ENCODE measurements around the gene DBP. TPM values are rescaled to one million over a fixed set of nuclear protein-coding genes. Genes with fewer than 3 reads are reported as not detected.
"Not testable (repeated sequence)": the region's sequence is repeated elsewhere in the genome, so short reads cannot be mapped to it uniquely, and the experiment has no call there.

The DBP gene
- total RNA-seq, 1 donor from 2014 or later = 2.9 TPM

DNA sequence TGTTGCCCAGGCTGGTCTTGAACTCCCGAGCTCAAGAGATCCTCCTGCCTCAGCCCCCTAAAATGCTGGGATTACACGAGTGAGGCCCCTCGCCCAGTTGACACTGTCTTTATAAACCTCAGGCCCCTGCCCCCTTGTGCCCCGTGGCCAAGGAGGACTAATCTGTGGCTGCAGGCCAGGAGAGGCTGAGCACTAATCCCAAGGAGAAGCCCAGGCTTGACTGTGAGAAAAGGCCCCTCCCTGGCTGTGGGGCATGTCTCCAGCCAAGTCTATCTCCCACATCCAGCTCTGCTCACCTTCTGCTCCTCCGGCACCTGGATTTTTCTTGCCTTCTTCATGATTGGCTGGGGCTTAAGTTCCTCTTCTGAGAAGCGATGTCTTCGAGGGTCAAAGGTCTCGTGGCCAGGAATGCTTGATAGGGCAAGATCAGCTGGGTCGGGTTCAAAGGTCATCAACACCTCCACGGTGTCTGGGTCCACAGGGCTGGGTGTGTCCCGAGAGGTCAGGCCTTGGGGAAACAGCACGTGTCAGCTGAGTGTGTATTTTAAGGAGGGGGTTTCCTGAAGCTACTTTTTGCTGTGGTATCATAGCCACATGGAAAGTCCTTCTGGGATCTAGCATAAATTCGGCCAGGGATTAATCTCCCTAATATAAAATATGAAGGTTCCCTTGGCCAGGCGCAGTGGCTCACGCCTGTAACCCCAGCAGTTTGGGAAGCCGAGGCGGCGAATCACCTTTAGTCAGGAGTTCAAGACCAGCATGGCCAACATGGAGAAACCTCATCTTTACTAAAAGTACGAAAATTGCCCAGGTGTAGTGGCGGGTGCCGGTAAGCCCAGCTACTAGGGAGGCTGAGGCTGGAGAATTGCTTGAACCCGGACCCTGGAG is 3.8 kb downstream of the DBP start:
- Mint-ChIP-seq H3K27me3 (ENCODE audit: unreplicated experiment) (peaks cover 9% of the 10 kb centered on the region), H3K36me3 (ENCODE audit: unreplicated experiment) (peaks cover under 1% of the 10 kb centered on the region), H3K27ac (ENCODE audit: unreplicated experiment) (peak overlapping the region; percentile 52), H3K9me3 (ENCODE audit: unreplicated experiment) (peaks cover 4% of the 10 kb centered on the region), H3K4me1 (ENCODE audit: low read depth, unreplicated experiment) (peaks cover 12% of the 10 kb centered on the region), H3K4me3 (ENCODE audit: unreplicated experiment) (peak overlapping the region; percentile 63)
- no peak for DNase-seq
- TF ChIP-seq, protein P1, sequence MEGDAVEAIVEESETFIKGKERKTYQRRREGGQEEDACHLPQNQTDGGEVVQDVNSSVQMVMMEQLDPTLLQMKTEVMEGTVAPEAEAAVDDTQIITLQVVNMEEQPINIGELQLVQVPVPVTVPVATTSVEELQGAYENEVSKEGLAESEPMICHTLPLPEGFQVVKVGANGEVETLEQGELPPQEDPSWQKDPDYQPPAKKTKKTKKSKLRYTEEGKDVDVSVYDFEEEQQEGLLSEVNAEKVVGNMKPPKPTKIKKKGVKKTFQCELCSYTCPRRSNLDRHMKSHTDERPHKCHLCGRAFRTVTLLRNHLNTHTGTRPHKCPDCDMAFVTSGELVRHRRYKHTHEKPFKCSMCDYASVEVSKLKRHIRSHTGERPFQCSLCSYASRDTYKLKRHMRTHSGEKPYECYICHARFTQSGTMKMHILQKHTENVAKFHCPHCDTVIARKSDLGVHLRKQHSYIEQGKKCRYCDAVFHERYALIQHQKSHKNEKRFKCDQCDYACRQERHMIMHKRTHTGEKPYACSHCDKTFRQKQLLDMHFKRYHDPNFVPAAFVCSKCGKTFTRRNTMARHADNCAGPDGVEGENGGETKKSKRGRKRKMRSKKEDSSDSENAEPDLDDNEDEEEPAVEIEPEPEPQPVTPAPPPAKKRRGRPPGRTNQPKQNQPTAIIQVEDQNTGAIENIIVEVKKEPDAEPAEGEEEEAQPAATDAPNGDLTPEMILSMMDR (IDR thresholded peaks at IDR 0.05; ENCODE audit: partially characterized antibody, unreplicated experiment) = no peak

DNA sequence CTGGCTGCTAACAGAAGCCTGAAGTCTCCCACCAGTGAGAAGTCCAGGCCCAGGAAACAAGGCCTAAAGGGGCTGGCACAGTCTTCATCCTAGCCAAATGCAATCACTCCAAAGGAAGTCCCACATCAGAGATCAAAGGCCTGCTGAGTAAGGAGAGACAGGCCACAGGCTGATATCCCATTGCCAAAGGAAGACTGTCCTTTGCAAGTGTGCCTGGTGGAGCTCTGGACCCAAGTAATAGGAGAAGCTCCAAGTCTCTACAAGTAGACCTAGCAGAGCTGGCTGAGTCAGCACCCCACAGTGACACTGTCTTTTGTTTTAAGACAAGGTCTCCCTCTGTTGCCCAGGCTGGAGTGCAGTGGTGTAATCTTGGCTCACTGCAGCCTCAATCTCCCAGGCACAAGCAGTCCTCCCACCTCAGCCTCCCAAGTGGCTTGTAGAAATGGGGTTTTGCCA is 4.5 kb downstream of the DBP start:
- no peak for DNase-seq
- peak overlapping the region; percentile 25 for H3K4me3 Mint-ChIP-seq (ENCODE audit: unreplicated experiment)
- peaks cover 4% of the 10 kb centered on the region for H3K9me3 Mint-ChIP-seq (ENCODE audit: unreplicated experiment)
- TF ChIP-seq, protein P1 (IDR thresholded peaks at IDR 0.05; ENCODE audit: partially characterized antibody, unreplicated experiment) = no peak
- H3K36me3 Mint-ChIP-seq (ENCODE audit: unreplicated experiment) = no peaks in the 10 kb centered on the region
- peak overlapping the region; percentile 20 for H3K27ac Mint-ChIP-seq (ENCODE audit: unreplicated experiment)
- H3K27me3 Mint-ChIP-seq (ENCODE audit: unreplicated experiment) = peaks cover 5% of the 10 kb centered on the region
- H3K4me1 Mint-ChIP-seq (ENCODE audit: low read depth, unreplicated experiment) = peaks cover 11% of the 10 kb centered on the region

DNA sequence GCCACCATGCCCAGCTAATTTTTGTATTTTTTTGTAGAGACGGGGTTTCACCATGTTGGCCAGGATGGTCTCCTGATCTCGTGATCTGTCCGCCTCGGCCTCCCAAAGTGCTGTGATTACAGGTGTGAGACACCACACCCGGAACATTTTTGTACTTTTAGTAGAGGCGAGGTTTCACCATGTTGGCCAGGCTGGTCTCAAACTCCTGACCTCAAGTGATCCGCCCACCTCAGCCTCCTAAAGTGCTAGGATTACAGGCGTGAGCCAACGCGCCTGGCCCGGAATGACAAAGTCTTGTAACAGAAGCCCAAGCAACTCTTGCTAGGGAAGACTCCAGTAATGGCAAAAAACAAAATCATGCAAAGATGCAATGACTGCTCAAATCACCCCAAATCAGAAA is 4.9 kb downstream of the DBP start:
- H3K4me3 Mint-ChIP-seq (ENCODE audit: unreplicated experiment) = peak overlapping the region; percentile 25
- not testable (repeated sequence) for H3K9me3 Mint-ChIP-seq (ENCODE audit: unreplicated experiment); DNase-seq; H3K36me3 Mint-ChIP-seq (ENCODE audit: unreplicated experiment); H3K27me3 Mint-ChIP-seq (ENCODE audit: unreplicated experiment)
- peaks cover 11% of the 10 kb centered on the region for H3K4me1 Mint-ChIP-seq (ENCODE audit: low read depth, unreplicated experiment)
- H3K27ac Mint-ChIP-seq (ENCODE audit: unreplicated experiment) = peak overlapping the region; percentile 20

DNA sequence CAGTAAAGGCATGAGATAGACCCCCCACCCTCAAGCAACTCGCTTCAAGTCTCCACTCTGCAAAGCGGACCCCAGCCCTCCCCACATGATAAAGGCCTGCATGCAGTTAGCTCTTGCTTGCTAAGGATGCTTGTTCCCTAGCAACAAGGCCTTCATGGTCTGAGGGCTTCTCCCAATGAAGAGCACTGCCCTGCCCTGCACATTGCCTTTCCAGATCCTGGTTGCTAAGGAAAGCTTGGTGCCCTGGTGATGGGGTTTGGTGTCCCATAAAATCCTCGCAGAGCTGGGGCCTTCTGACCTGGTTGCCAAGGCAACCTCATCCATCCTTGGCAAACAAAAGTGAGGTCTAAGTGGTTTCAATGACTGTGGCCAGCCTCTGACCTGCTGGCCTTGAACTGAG is 6.0 kb downstream of the DBP start:
- DNase-seq = no peak
- H3K4me3 Mint-ChIP-seq (ENCODE audit: unreplicated experiment) = peak overlapping the region; percentile 49
- peaks cover 12% of the 10 kb centered on the region for H3K4me1 Mint-ChIP-seq (ENCODE audit: low read depth, unreplicated experiment)
- H3K36me3 Mint-ChIP-seq (ENCODE audit: unreplicated experiment) = no peaks in the 10 kb centered on the region
- TF ChIP-seq, protein P1 (IDR thresholded peaks at IDR 0.05; ENCODE audit: partially characterized antibody, unreplicated experiment) = no peak
- no peak overlapping the region for H3K27ac Mint-ChIP-seq (ENCODE audit: unreplicated experiment)
- peaks cover 3% of the 10 kb centered on the region for H3K27me3 Mint-ChIP-seq (ENCODE audit: unreplicated experiment)
- peaks cover 4% of the 10 kb centered on the region for H3K9me3 Mint-ChIP-seq (ENCODE audit: unreplicated experiment)

DNA sequence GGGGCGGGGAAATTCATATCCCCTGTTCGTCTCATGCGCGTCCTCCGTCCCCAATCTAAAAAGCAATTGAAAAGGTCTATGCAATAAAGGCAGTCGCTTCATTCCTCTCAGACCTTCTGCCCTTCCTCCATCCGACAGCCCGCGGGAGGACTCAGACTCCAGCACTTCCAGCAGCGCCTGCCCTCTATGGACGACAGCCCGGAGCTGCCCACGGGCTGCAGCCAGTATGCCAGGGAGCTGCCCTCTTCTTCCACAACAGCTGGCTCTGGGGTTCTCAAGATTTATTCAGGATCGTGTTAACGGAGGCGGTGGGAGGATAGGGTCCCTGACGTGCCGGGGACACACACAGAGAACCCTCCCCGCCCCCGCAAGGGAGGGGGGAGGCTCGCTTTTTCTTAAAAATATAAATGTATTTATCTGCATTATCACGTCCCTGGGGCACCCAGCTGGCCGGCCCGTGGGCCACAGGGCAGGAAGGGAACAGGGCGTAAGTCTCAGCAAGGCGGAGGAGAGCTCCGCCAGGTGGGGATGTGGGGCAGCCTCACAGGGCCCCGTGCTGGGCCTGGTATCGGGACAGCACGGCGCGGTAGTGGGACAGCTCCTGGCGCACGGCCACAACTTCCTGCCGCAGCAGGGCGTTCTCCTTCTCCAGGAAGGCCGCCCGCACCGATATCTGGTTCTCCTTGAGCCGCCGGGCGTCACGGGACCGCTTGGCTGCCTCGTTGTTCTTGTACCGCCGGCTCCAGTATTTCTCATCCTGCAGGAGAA is 6.7 kb downstream of the DBP start:
- H3K27ac Mint-ChIP-seq (ENCODE audit: unreplicated experiment) = peak overlapping the region; percentile 94
- H3K36me3 Mint-ChIP-seq (ENCODE audit: unreplicated experiment) = no peaks in the 10 kb centered on the region
- peak overlapping the region; percentile 89 for H3K4me3 Mint-ChIP-seq (ENCODE audit: unreplicated experiment)
- peak; percentile 59 for DNase-seq
- TF ChIP-seq, protein P1 (IDR thresholded peaks at IDR 0.05; ENCODE audit: partially characterized antibody, unreplicated experiment) = no peak
- H3K9me3 Mint-ChIP-seq (ENCODE audit: unreplicated experiment) = peaks cover 4% of the 10 kb centered on the region
- H3K27me3 Mint-ChIP-seq (ENCODE audit: unreplicated experiment) = peaks cover 3% of the 10 kb centered on the region
- H3K4me1 Mint-ChIP-seq (ENCODE audit: low read depth, unreplicated experiment) = peaks cover 11% of the 10 kb centered on the region
